HepG2 (cell line): ENCODE data around the gene HDHD3. TPM values are rescaled to one million over a fixed set of nuclear protein-coding genes. Genes with fewer than 3 reads are reported as not detected.

ENCODE experiments used
- AFF4 ChIP-seq: sonication (generic); formaldehyde crosslinking; IDR thresholded peaks from 2 replicates; pipeline ENCODE4 v1.4.0; 2020; ENCODE audit warnings: missing genetic modification reagents
- ATF1 ChIP-seq: IDR thresholded peaks from 2 replicates; pipeline ENCODE4 v1.6.1; 2016; ENCODE audit warnings: mild to moderate bottlenecking, control low read depth
- CHCHD3 ChIP-seq: sonication (generic); formaldehyde crosslinking; IDR thresholded peaks from 2 replicates; pipeline ENCODE4 v1.8.0; 2022; ENCODE audit warnings: mild to moderate bottlenecking, missing genetic modification reagents, moderate library complexity
- EED ChIP-seq: sonication (generic); formaldehyde crosslinking; IDR thresholded peaks from 2 replicates; pipeline ENCODE4 v1.5.0; 2020; ENCODE audit warnings: mild to moderate bottlenecking, missing genetic modification reagents
- KLF11 ChIP-seq: IDR thresholded peaks from 2 replicates; pipeline ENCODE4 v1.6.1; 2016; ENCODE audit warnings: missing compliant biosample characterization
- MTA1 ChIP-seq: sonication (generic); formaldehyde crosslinking; IDR thresholded peaks from 2 replicates; pipeline ENCODE4 v1.4.0; 2020; ENCODE audit warnings: missing genetic modification reagents, mild to moderate bottlenecking, borderline replicate concordance
- MZF1 ChIP-seq: sonication (generic); formaldehyde crosslinking; IDR thresholded peaks from 2 replicates; pipeline ENCODE4 v1.8.1; 2023; ENCODE audit warnings: mild to moderate bottlenecking, missing genetic modification reagents, borderline replicate concordance
- PRDM10 ChIP-seq: sonication (generic); formaldehyde crosslinking; IDR thresholded peaks from 2 replicates; pipeline ENCODE4 v1.4.0; 2020; ENCODE audit warnings: low read depth, missing genetic modification reagents
- TGIF2 ChIP-seq: IDR thresholded peaks from 2 replicates; pipeline ENCODE4 v1.6.1; 2016; ENCODE audit warnings: control low read depth, missing compliant biosample characterization
- ZHX2 ChIP-seq, 2 experiments: sonication (generic) in 1 of 2; formaldehyde crosslinking in 1 of 2; IDR thresholded peaks; 2 replicates each; pipeline versions ENCODE4 v1.6.1 to v1.9.0; 2014 to 2022; ENCODE audit warnings: antibody characterized with exemption in 1 of 2, borderline replicate concordance in 1 of 2, inconsistent platforms in 1 of 2, low read depth in 1 of 2, missing genetic modification reagents in 1 of 2
- ZNF274 ChIP-seq: sonication (generic); formaldehyde crosslinking; IDR thresholded peaks from 2 replicates; pipeline ENCODE4 v1.5.1; 2020; ENCODE audit warnings: mild to moderate bottlenecking, missing genetic modification reagents
- polyA plus RNA-seq, 8 experiments: library from polyadenylated mRNA; depleted of rRNA in 3 of 8; stranded (reverse) in 7 of 8; unstranded in 1 of 8; fragments of >200 nt; fragmentation: Illumina TruSeq in 4 of 8; extraction: Trizol in 4 of 8; gene quantifications; 2 replicates each; pipeline versions ENCODE4 v1.2.1 to v1.2.3, GENCODE V29; 2011 to 2016; ENCODE audit warnings: low read depth in 4 of 8, missing spikeins in 1 of 8, mixed read lengths in 1 of 8; ENCODE audit not compliant: insufficient read depth in 1 of 8
- total RNA-seq, 5 experiments: library from RNA; depleted of rRNA; stranded (reverse); fragments of >200 nt; fragmentation: Illumina TruSeq; extraction: Trizol; gene quantifications; 2 replicates each; pipeline ENCODE4 v1.2.3, GENCODE V29; 2016; ENCODE audit warnings: low read depth in 1 of 5

HDHD3 gene
- total and polyA plus RNA-seq, 2 of the 13 experiments (the other 11 are each of a cell fraction or from before 2014, with no cell fraction given) = 23.1 to 38.5 TPM

- TF ChIP-seq PRDM10 (CRISPR knock-in tag) (peak; percentile 79), EED (CRISPR knock-in tag) (peak; percentile 79), ZHX2 (IDR thresholded peaks at IDR 0.05; ENCODE audit: low read depth) (peak; percentile 76), ZHX2 (CRISPR knock-in tag; IDR thresholded peaks at IDR 0.05; ENCODE audit: borderline replicate concordance) (no peak; the same call in 1 of the 2 replicates), CHCHD3 (CRISPR knock-in tag) (0 out of 2 replicates have a peak, but pooled peaks have one; percentile 78), ZNF274 (CRISPR knock-in tag) (peak; percentile 57; the same call in 1 of the 2 replicates), MZF1 (CRISPR knock-in tag) (0 out of 2 replicates have a peak, but pooled peaks have one; percentile 48), KLF11 (CRISPR knock-in tag) (no peak; the same call in 1 of the 2 replicates), MTA1 (peak; percentile 86; the same call in 1 of the 2 replicates), AFF4 (CRISPR knock-in tag) (no peak), ATF1 (CRISPR knock-in tag) (peak; percentile 55; the same call in 1 of the 2 replicates), TGIF2 (peak; percentile 94)
Observed at GRCh38 chr9:113340011-113340699, 36.6 kb downstream of the HDHD3 start, which contains the start of gene WDR31 (continued).
